Ramos (cell line): Measurements from ENCODE around the gene DSTYK.
"Not testable (repeated sequence)": the region's sequence is repeated elsewhere in the genome, so short reads cannot be mapped to it uniquely, and the experiment has no call there.

Experiments
- in situ Hi-C: fragments of 300-500 bp; cut with MboI; formaldehyde crosslinking; loops from one replicate; pipeline ENCODE4 v1.14.3; 2022; ENCODE audit warnings: low sequenced_read_pairs; ENCODE audit not compliant: unreplicated experiment

DSTYK gene

DNA sequence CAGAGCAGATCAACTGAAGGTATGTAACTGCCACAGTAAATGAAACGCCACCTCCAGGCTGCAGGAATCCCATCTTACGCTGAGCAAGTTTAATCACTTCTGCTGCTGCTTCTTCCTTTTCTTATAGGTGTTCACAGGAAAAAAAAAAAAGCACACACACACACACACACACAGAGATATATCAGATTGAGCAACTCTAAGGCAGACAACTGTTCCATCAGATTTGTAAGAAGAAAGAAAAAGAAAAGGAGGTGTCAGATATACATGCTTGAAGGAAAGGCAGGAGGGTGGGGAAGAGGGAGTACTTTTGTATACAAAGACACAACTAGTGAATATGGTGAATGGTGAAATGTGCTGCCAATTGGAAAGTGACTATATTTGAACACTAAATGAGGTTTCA, 28.6 kb downstream of the DSTYK start:
- in situ Hi-C loops = no loop called here

GRCh38 chr1:205180331-205180730, 31.2 kb downstream of the DSTYK start:
- in situ Hi-C loops = not testable (repeated sequence)

DNA sequence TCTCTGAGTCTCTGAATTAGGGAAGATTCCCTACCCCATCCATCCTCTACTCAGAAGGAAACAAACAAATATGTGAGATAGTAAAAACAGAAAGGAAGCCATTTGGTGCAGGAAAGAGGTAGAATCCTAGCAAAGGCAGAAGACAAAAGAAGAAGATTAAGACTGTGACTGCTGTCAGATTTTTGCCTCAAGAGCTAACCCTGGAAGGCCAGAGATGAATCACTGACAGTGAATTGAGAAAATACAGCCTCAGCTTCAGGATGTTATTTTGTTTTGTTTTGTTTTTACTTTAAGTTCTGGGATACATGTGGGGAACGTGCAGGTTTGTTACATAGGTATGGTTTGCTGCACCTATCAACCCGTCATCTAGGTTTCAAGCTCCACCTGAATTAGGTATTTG, 31.7 kb downstream of the DSTYK start:
- in situ Hi-C loops = no loop called here

DNA sequence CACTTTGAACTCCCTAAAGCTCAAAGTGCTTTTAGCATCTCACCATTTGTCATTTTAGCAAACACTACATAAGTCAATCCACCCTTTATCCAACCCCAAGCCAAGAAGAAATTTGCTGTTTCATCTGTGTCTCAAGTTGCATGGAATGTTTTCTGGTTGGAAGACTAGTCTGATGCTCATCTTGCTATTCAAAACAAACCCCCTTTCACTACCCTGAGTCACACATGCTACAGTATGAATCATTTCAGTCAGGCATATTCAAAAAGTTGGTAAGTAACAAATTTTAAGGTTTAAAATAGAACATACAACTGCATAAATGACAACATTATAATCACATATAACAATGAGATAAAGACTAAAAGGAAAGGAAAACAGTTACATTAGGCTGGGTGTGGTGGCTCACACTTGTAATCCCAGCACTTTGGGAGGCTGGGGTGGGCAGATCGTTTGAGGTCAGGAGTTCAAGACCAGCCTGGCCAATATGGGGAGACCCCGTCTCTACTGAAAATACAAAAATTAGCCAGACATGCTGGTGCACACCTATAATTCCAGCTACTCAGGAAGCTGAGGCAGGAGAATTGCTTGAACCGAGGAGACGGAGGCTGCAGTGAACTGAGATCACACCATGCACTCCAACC, 38.7 kb downstream of the DSTYK start:
- in situ Hi-C loops = no loop called here

- in situ Hi-C loops = no loop called here
Measured at GRCh38 chr1:205171369-205171768, 40.1 kb downstream of the DSTYK start.

GRCh38 chr1:205170532-205171269, 40.8 kb downstream of the DSTYK start:
- in situ Hi-C loops = no loop called here

GRCh38 chr1:205169248-205169647, 42.3 kb downstream of the DSTYK start:
- in situ Hi-C loops = no loop called here

- in situ Hi-C loops = no loop called here
Measured at GRCh38 chr1:205168291-205168690, 43.2 kb downstream of the DSTYK start.

- in situ Hi-C loops = no loop called here
Measured at GRCh38 chr1:205162301-205162700, 49.2 kb downstream of the DSTYK start.

DNA sequence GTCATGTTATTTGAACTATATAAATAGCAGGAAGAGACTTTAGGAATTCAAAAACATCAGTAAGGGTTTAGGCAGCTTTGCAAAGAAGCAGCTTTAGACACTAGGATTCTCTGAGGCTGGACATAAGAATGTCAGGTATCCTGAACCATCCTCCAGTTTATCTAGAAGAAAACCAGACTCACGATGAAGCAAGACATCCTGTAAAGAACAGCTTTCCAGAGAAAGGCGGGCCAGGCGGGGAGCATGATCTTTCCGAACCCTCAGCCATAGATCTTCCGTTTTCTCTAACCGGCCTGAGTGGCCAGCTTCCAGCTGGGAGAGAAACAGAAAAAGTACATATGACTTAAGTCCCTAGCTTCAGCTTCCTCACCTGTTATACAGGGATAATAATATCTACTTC, 50.4 kb downstream of the DSTYK start:
- in situ Hi-C loops = no loop called here

GRCh38 chr1:205158048-205158616, 53.4 kb downstream of the DSTYK start:
- in situ Hi-C loops = no loop called here

DNA sequence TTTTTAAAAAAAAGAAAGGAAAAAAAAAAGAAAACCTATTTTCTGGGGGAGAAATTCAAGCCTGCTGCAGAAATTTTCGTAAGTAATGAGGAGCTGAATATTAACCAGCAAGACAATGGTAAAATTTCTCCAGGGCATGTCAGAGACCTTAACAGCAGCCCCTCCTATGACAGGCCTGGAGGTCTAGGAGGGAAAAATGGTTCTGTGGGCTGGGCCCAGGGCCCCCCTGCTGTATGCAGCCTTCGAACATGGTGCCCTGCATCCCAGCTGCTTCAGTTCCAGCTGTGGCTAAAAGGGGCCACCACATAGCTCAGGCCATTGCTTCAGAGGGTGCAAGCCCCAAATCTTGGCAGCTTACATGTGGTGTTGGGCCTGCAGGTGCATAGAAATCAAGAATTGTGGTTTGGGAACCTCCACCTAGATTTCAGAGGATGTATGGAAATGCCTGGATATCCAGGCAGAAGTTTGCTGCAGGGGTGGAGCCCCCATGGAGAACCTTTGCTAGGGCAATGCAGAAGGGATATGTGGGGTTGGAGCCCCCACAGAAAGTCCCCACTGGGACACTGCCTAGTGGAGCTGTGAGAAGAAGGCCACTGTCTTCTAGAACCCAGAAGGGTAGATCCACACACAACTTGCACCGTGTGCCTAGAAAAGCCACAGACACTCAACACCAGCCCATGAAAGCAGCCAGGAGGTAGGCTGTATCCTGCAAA, 55.7 kb downstream of the DSTYK start:
- in situ Hi-C loops = not testable (repeated sequence)

DNA sequence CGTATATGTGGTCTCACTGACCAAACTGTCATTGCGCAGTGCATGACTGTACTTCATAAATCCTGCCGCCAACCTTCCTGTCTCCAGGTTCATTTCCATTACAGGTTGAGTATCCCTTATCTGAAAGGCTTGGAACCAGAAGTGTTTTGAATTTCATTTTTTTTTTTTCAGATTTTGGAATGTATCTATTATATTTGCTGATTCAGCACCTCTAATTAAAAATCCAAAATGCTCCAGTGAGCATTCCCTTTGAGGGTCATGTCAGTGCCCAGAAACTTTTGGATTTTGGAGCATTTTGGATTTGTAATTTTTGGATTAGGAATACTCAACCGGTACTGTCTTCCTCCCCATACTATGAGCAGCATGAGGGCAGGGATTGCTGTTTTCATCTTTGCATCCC, 59.0 kb downstream of the DSTYK start:
- in situ Hi-C loops = no loop called here

DNA sequence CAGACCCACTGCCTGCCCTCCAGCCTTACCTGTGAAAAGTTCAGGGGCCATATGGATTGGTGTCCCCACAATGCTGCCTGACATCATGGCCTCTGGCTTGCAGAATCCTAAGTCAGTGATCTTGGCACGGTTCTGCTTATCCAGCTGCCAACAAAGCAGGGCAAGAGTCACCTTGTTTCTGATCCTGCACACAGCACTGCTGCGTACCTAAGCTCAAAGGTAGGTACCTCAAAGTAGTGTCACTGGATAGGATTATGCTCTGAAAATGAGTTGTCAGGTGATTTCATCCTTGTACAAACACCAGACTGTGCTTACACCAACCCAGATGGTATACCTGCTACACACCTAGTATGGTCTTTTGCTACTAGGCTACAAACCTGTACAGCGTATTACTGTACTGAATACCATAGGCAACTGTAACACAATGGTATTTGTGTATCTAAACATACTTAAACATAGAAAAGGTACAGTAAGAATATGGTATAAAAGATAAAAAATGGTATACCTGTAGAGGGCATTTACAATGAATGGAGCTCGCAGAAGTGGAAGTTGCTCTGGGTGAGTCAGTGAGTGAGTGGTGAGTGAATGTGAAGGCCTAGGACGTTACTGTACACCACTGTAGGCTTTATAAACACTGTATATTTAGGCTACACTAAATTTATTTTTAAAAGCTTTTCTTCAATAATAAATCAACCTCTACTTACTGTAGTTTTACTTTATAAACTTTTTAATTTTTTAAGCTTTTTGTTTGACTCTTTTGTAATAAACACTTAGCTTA, 60.7 kb downstream of the DSTYK start:
- in situ Hi-C loops = no loop called here

GRCh38 chr1:205147191-205147835, 64.2 kb downstream of the DSTYK start:
- in situ Hi-C loops = no loop called here

DNA sequence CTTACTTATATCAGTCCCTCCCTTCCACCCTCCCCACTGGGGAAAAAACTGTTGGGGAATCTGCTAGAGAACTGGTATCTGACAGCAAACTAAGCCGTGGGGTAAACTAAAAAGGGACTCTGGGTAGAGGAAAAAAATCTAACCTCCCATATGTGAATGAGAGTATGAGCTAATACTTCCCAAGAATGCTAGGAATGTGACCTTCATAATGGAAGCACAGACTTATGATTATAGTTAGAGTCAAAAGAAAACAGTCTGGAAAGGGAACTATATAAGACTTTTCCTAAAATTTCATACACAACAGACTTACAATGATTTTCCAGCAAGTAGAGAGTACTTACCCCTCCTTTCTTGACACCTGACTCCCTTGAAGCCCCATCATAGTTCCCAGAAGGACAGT, 66.8 kb downstream of the DSTYK start:
- in situ Hi-C loops = no loop called here

DNA sequence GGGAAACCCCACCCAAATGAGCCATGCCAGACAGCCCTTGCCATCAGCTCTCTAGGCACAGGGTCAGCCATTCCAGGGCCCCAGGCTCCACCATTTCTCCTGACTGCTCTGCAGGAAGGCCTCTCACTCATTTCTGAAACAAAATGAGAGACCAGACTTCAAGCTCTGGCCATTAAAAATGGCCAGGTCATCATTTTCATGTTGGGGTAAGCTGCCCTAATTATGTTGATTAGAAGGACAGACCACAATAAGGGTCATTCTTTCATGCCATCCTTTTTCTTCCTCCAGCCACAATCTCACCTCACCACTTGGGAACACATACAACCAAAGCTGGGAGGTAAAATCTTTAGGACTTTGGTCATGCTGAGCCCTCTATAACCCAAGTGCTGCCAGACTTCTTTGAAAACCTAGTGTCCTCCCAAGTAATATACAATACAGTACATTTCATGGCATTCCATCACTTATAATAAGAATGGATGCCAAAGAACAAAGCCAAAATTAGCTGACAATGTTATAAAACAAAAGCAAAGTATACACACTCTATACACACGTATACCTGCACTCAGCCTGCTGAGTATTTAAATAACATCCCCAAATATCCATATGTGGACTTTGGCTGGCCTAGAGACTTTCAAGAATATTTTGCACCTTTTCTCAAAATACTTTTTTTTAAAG, 67.3 kb downstream of the DSTYK start:
- in situ Hi-C loops = no loop called here

DNA sequence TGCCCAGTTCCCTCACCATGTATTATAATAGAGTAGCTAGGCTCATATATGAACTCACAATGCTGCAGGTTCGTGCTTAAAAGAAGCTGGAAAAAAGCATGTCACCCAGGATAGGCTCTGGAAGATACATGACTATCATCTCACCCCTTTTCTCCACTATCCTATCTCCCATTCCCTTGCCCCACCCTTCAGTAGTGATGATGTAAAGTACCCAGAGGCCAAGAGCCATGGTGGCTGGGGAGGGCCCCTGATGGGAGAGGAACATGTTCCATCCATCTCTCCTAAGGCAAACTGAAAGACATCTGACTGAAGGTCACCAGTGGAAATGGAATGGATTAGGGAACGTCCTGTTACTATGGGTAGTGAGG, 69.4 kb downstream of the DSTYK start:
- in situ Hi-C loops = no loop called here
